Measurements from ENCODE around the gene KRTAP12-3.
"Not testable (repeated sequence)": the region's sequence is repeated elsewhere in the genome, so short reads cannot be mapped to it uniquely, and the experiment has no call there.

KRTAP12-3 gene

DNA sequence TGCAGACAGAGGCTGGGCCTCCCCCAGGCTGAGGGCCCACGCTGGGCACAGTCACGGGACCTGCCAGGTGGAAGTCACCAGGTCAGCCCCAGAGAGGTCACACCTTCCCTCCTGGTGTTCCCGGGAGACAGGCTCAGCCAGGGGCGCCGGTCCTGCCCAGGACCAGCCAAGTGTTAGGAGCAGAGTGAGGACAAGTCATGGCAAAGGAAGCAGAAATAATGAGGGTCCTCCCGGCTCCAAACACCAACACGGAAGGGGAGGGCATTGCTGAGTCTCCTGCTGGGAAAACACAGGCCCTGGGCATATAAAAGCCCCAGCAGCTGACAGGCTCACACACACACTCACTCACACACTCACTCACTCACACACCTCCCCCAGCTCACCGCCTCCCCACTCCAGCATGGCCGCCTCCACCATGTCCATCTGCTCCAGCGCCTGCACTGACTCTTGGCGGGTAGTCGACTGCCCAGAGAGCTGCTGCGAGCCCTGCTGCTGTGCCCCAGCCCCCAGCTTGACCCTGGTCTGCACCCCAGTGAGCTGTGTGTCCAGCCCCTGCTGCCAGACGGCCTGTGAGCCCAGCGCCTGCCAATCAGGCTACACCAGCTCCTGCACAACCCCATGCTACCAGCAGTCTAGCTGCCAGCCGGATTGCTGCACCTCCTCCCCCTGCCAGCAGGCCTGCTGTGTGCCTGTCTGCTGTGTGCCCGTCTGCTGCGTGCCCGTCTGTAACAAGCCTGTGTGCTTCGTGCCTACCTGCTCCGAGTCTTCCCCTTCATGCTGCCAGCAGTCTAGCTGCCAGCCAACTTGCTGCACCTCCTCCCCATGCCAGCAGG, 20.5 kb upstream of the KRTAP12-3 start, which contains the start of gene KRTAP10-10:
TSS of gene KRTAP10-10 (plus strand) at position 339 of the 833 bp plus-strand sequence. CDS start at position 401, 62 bp downstream.
- Mint-ChIP-seq H3K27ac (no peak within 1 kb of the TSS), H3K4me3 (no peak within 1 kb of the TSS), H3K4me1 (no peaks in the 10 kb centered on the region), H3K36me3 (peaks cover 5% of the 10 kb centered on the region), H3K9me3 (peaks cover 14% of the 10 kb centered on the region), H3K27me3 (peaks cover 24% of the 10 kb centered on the region)
- ATAC-seq (ENCODE audit: low read depth) = no peak
- no peak for DNase-seq (ENCODE audit: low spot score in 2 of 2)

DNA sequence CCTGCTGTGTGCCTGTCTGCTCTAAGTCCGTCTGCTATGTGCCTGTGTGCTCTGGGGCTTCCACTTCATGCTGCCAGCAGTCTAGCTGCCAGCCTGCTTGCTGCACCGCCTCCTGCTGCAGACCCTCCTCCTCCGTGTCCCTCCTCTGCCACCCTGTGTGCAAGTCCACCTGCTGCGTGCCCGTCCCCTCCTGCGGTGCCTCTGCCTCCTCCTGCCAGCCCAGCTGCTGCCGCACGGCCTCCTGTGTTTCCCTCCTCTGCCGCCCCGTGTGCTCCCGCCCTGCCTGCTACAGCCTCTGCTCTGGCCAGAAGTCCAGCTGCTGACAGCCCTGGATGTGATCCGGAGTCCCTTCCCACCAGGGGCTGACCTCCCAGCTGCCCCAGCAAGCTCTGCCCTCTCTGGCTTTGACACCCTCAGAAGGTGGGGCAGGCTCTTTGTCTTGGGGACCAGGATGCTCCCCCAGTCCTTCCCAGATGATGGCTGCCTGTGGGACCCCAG, 19.8 kb upstream of the KRTAP12-3 start:
- H3K9me3 Mint-ChIP-seq = peaks cover 16% of the 10 kb centered on the region
- not testable (repeated sequence) for ATAC-seq (ENCODE audit: low read depth); H3K27ac Mint-ChIP-seq; H3K36me3 Mint-ChIP-seq; H3K4me3 Mint-ChIP-seq; H3K4me1 Mint-ChIP-seq; DNase-seq (ENCODE audit: low spot score in 2 of 2)
- H3K27me3 Mint-ChIP-seq = peaks cover 26% of the 10 kb centered on the region

DNA sequence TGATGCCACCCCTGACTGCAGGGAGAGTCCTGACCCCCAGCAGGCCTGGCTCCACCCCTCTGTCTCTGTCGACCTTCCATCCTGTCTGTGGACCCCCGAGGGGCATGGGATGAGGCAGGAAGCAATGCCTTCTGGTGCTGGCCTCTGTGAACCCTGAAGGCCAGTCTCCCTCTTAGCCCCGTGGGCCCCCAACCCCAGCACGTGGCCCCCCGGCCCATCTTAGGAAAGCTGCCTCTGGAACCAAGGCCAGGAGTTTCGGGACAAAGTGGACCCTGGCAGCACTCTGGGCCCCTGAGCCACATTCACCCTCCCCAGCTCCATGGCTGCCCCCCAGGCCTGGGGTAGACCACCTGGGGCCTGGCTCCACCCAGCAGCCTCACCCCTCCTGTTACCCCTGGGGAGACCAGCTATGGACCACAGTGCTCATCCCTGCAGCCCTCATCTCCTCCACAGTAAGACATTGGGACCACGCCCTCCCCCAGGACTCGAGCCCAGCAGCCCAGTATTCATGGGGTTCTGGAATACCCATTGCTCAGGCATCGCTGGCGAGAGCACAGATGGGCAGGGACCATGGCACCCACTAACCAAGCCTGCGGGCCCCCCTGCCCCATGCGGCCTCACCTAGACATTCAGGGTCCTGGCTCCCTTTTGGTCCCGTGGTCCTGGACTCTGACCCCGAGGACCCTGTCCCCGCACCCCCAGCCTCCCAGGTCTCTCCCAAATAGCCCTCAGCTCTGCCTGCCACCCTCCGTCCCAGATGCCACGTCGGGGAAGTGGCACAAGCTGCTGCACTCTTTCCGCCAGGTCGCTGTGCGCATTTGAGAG, 19.0 kb upstream of the KRTAP12-3 start:
- H3K4me1 Mint-ChIP-seq; DNase-seq (ENCODE audit: low spot score in 2 of 2); H3K4me3 Mint-ChIP-seq; ATAC-seq (ENCODE audit: low read depth); H3K36me3 Mint-ChIP-seq; H3K27ac Mint-ChIP-seq: not testable (repeated sequence)
- H3K9me3 Mint-ChIP-seq = peaks cover 15% of the 10 kb centered on the region
- peaks cover 28% of the 10 kb centered on the region for H3K27me3 Mint-ChIP-seq

DNA sequence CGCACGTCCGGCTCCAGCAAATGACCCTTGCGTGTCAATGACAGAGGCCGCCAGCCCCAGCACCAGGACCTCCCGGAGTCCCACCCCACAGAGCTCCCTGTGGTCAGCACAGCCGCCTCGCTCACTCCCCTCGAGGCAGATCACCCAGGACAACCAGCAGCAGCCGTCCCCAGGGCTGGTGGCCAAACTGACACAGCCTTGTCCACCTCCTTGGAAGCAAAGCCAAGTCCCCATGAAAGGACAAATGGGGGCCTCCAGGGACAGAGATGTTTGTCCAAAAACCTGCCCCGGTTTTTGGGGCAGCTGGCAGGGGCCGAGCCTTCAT, 18.4 kb upstream of the KRTAP12-3 start:
- DNase-seq (ENCODE audit: low spot score in 2 of 2) (no peak), ATAC-seq (ENCODE audit: low read depth) (no peak)
- no peaks in the 10 kb centered on the region for H3K4me1 Mint-ChIP-seq
- peaks cover 28% of the 10 kb centered on the region for H3K27me3 Mint-ChIP-seq
- no peak overlapping the region for H3K4me3 Mint-ChIP-seq
- peaks cover 15% of the 10 kb centered on the region for H3K9me3 Mint-ChIP-seq
- peaks cover 5% of the 10 kb centered on the region for H3K36me3 Mint-ChIP-seq
- no peak overlapping the region for H3K27ac Mint-ChIP-seq

DNA sequence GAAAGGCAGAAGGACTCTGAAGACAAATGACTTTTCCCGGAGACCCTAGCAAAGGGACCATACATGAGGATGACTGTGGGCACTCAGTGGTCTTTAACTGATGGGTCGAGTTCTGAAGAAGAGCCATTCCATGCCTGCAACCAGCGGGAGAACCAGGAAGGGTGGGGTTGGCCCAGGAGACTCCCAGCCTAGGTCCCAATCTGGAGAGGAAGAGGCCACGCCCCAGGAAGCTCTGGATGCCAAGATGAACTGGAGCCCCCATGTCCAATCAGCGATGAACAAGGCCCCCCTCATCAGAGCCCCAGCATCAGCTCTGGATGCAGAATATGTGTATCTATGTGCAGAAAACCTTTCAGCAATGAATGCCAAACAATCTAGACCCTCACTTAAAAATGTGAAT, 17.0 kb upstream of the KRTAP12-3 start:
- Mint-ChIP-seq H3K36me3 (peaks cover 5% of the 10 kb centered on the region), H3K27me3 (peaks cover 26% of the 10 kb centered on the region), H3K4me3 (no peak overlapping the region), H3K9me3 (peaks cover 23% of the 10 kb centered on the region), H3K27ac (no peak overlapping the region), H3K4me1 (no peaks in the 10 kb centered on the region)
- ATAC-seq (ENCODE audit: low read depth) (no peak), DNase-seq (ENCODE audit: low spot score in 2 of 2) (no peak)

DNA sequence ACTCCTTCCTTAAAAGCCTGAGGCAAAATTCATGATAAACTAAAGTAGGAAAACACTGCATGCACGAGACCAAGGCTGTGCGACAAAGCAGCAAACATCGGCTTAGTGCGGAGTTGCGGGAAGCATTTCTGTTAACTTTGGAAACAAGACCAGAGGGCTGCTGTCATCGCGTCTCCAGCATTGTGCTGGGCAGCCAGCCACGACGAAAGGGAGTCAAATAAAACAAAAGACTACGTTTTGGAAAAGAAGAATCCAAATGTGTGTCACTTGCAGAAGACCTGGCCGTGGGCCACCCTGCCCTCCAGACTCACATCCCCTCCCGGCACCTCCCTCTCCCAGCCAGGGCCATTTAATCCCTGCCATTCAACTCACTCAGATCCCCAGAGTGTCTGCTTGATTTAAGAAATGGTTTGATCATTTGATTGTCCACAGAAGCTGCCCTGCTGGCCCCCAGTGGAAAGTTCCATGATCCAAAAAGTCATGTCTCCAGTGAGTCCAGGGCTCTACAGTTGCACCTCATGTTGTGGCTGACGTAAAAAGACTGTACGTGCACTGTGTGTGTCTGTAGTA, 13.9 kb upstream of the KRTAP12-3 start:
- H3K27ac Mint-ChIP-seq = no peak overlapping the region
- H3K27me3 Mint-ChIP-seq = peaks cover 27% of the 10 kb centered on the region
- no peak overlapping the region for H3K4me3 Mint-ChIP-seq
- peaks cover 3% of the 10 kb centered on the region for H3K4me1 Mint-ChIP-seq
- H3K9me3 Mint-ChIP-seq = peaks cover 23% of the 10 kb centered on the region
- ATAC-seq (ENCODE audit: low read depth) (no peak), DNase-seq (ENCODE audit: low spot score in 2 of 2) (no peak)
- peaks cover 5% of the 10 kb centered on the region for H3K36me3 Mint-ChIP-seq

DNA sequence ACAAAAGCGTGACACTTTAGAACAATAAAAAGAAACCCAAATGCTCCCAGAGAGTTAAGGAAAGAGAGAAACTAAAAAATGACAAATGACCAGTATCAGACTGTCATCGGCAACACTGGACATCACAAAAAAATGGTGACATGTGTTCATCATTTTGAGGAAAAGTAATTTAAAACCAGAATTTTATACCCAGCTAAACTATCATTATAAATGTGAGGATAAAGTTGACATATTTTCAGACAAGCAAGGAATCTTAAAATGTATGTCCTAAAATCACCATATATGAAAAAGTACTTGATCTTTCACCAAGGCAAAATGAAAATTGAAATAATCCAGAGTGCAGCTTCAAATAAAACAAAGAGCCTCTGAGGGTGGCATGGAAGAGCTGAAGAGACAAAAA, 12.9 kb upstream of the KRTAP12-3 start:
- Mint-ChIP-seq H3K4me1 (peaks cover 3% of the 10 kb centered on the region), H3K27ac (no peak overlapping the region), H3K9me3 (peaks cover 23% of the 10 kb centered on the region), H3K4me3 (no peak overlapping the region), H3K36me3 (peaks cover 5% of the 10 kb centered on the region), H3K27me3 (peaks cover 24% of the 10 kb centered on the region)
- ATAC-seq (ENCODE audit: low read depth) (no peak), DNase-seq (ENCODE audit: low spot score in 2 of 2) (no peak)

DNA sequence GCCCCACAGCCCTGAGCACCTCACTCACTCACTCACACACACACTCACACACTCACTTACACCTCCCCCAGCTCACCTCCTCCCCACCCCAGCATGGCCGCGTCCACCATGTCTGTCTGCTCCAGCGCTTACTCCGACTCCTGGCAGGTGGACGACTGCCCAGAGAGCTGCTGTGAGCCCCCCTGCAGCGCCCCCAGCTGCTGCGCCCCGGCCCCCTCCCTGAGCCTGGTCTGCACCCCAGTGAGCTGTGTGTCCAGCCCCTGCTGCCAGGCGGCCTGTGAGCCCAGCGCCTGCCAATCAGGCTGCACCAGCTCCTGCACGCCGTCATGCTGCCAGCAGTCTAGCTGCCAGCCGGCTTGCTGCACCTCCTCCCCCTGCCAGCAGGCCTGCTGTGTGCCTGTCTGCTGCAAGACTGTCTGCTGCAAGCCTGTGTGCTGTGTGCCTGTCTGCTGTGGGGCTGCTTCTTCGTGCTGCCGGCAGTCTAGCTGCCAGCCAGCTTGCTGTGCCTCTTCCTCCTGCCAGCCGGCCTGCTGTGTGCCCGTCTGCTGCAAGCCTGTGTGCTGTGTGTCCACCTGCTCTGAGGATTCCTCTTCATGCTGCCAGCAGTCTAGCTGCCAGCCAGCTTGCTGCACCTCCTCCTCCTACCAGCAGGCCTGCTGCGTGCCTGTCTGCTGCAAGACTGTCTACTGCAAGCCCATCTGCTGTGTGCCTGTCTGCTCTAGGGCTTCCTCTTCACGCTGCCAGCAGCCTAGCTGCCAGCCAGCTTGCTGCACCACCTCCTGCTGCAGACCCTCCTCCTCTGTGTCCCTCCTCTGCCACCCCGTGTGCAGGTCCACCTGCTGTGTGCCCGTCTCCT, 11.1 kb upstream of the KRTAP12-3 start, which contains the start of gene KRTAP10-11:
TSS of gene KRTAP10-11 (plus strand) at position 49 of the 856 bp plus-strand sequence. CDS start at position 94, 45 bp downstream.
- Mint-ChIP-seq H3K27me3 (peaks cover 15% of the 10 kb centered on the region), H3K9me3 (peaks cover 17% of the 10 kb centered on the region)
- not testable (repeated sequence) for DNase-seq (ENCODE audit: low spot score in 2 of 2); H3K36me3 Mint-ChIP-seq; ATAC-seq (ENCODE audit: low read depth); H3K27ac Mint-ChIP-seq; H3K4me1 Mint-ChIP-seq; H3K4me3 Mint-ChIP-seq

DNA sequence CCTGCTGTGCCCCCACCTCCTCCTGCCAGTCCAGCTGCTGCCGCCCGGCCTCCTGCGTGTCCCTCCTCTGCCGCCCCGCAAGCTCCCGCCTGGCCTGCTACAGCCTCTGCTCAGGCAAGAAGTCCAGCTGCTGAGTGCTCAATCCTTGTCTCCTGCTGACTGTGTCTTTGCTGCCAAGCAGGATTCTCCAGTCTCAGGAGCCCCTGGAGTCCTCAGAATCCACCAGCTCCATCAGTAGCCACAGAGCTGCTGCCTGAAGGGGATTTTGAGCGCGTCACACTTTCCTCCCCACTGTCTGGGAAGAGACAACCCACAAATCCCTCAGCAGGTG, 10.5 kb upstream of the KRTAP12-3 start:
- no peaks in the 10 kb centered on the region for H3K36me3 Mint-ChIP-seq
- H3K27ac Mint-ChIP-seq = no peak overlapping the region
- no peak overlapping the region for H3K4me3 Mint-ChIP-seq
- ATAC-seq (ENCODE audit: low read depth) (no peak), DNase-seq (ENCODE audit: low spot score in 2 of 2) (no peak)
- H3K9me3 Mint-ChIP-seq = peaks cover 16% of the 10 kb centered on the region
- H3K27me3 Mint-ChIP-seq = peaks cover 15% of the 10 kb centered on the region
- H3K4me1 Mint-ChIP-seq = peaks cover 3% of the 10 kb centered on the region

DNA sequence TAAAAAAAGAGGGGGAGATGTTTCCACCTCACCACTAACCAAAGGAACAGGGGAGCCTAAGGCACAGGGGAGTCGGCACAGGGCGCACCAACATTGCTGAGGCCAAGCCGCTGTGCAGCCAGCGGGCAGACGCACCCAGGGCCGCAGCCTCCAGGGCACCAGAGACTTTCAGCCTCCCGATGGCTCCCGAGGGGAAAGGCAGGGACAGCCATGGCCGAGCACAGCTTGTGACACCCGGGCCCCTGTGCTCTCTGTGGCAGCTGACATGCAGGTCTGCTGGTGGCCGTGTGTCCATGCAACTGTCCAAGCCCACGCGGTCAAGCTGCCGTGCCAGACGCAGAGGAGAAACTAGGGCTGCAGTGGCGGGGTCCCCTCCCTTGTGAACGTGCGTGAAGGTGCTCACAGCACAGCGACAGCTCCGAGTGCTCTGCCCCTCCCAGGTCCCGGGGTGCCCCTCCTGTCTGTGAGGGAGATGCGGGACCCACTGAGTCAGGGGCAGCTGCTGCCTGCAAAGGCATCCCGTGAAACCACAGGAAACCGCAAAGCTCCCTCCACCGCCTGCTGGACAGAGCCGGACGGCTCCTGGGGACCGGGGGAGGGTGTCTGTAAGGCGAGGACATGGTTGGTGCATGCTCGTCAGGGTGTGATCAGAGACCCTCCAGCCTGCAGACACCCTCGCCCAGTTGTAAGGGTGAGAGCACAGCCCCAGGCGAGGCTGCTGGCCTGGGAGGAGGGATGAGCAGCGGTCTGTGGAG, 9.0 kb upstream of the KRTAP12-3 start:
- Mint-ChIP-seq H3K9me3 (peaks cover 9% of the 10 kb centered on the region), H3K4me3 (no peak overlapping the region), H3K36me3 (no peaks in the 10 kb centered on the region), H3K4me1 (peaks cover 3% of the 10 kb centered on the region), H3K27ac (no peak overlapping the region), H3K27me3 (peaks cover 11% of the 10 kb centered on the region)
- ATAC-seq (ENCODE audit: low read depth) (no peak), DNase-seq (ENCODE audit: low spot score in 2 of 2) (no peak)

DNA sequence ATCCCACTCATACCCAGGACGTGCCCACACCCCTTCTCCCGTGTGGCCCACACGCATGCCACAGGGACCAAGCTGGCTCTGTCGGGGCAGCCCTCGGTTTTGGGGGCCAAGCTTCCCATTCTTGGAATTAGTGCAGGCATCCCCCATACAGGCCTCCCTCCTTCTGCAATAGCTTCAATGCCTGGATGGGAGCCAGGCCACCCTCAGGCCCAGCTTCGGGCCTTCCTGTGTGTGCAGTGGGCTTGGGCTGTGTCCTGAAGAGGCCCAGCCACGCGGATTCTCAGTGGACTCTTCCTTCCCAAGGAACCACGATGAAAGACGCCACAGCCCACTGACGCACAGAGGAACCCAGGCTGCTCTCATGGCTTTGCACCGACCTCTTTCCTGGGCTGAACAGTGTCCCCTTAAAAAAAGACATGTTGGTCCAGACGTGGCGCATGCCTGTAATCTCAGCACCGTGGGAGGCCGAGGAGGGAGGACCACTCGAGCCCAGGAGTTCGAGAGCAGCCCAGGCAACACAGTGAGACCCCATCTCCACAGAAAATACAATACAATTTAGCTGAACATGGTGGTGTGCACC, 8.1 kb upstream of the KRTAP12-3 start:
- peaks cover 5% of the 10 kb centered on the region for H3K9me3 Mint-ChIP-seq
- no peak for ATAC-seq (ENCODE audit: low read depth)
- H3K4me3 Mint-ChIP-seq = no peak overlapping the region
- H3K4me1 Mint-ChIP-seq = peaks cover 3% of the 10 kb centered on the region
- no peak for DNase-seq (ENCODE audit: low spot score in 2 of 2)
- no peaks in the 10 kb centered on the region for H3K36me3 Mint-ChIP-seq
- H3K27ac Mint-ChIP-seq = no peak overlapping the region
- peaks cover 11% of the 10 kb centered on the region for H3K27me3 Mint-ChIP-seq

DNA sequence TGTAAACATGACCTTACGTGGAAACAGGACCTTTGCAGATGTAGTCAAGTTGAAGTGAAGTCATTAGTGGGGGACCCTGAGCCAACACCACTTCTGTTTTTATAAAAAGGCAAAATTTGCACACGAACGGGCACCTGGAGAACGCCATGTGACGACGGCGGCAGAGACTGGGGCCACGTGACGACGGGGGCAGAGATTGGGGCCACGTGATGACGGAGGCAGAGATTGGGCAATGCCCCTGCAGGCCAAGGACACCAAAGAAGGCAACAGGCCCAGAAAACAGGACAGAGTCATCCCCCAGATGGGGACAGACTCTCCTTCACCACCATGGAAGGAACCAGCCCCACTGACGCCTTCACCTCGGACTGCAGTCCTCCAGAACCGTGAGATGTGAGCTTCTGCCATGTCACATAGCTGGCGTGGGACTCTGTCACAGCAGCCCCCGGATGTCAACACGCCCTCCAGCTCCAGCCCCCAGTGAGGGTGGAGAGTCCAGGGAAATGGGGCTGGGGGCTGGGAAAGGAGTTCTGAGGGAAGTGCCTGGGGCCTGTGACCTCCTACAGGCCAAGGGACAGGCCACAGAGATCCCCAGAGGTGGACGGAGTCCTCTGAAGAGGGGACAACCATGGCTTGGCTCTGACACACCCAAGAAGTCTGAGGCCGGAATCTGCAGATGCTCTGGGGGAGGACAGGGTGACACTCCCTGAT, 7.3 kb upstream of the KRTAP12-3 start:
- H3K4me3 Mint-ChIP-seq = no peak overlapping the region
- ATAC-seq (ENCODE audit: low read depth) (no peak), DNase-seq (ENCODE audit: low spot score in 2 of 2) (no peak)
- peaks cover 3% of the 10 kb centered on the region for H3K4me1 Mint-ChIP-seq
- H3K27me3 Mint-ChIP-seq = peaks cover 11% of the 10 kb centered on the region
- H3K36me3 Mint-ChIP-seq = no peaks in the 10 kb centered on the region
- H3K27ac Mint-ChIP-seq = no peak overlapping the region
- no peaks in the 10 kb centered on the region for H3K9me3 Mint-ChIP-seq
